IMR-90 (cell line): Measurements from ENCODE around the gene THPO. TPM values are rescaled to one million over a fixed set of nuclear protein-coding genes. Genes with fewer than 3 reads are reported as not detected.

Source experiments
- ATAC-seq: fragments of 200-7000 bp; cut with Tn5 transposase; 2 replicates; pipeline ENCODE4 v1.9.1; 2020; ENCODE audit warnings: low read depth, mild to moderate bottlenecking, moderate library complexity
- BruUV-seq: library from RNA; stranded (reverse); fragments of 400-500 nt; replicated peaks from 2 replicates; lab custom pipeline; 2021; lab: Mats Ljungman, UMichigan
- CTCF ChIA-PET: fragments of 300-600 bp; formaldehyde crosslinking; extraction: SDS; loops from one replicate; lab custom pipeline; 2021; ENCODE audit warnings: antibody characterized with exemption; lab: Yijun Ruan, JAX
- POLR2A ChIA-PET: fragments of 300-600 bp; sonication (Branson Sonifier 250); formaldehyde crosslinking; loops from one replicate; lab custom pipeline; 2022; ENCODE audit warnings: antibody characterized with exemption; ENCODE audit not compliant: unreplicated experiment; lab: Charles Lee
- DNase-seq: peaks from one replicate; pipeline ENCODE4 v3.0.0; 2013
- H2AFZ ChIP-seq: replicated peaks from 2 replicates; pipeline ENCODE3; 2013; ENCODE audit warnings: low read length, mild to moderate bottlenecking; ENCODE audit not compliant: poor library complexity
- H2AK5ac ChIP-seq: 2 replicates; pipeline ENCODE4 v1.6.1; 2013; ENCODE audit warnings: low read depth, low read length, inconsistent platforms
- H2AK9ac ChIP-seq: replicated peaks from 2 replicates; pipeline ENCODE3; 2013; ENCODE audit warnings: mild to moderate bottlenecking, low read depth, low read length, moderate library complexity; ENCODE audit not compliant: poor library complexity
- H2BK120ac ChIP-seq: 2 replicates; pipeline ENCODE4 v1.6.1; 2013; ENCODE audit warnings: low read depth, low read length, inconsistent platforms
- H2BK15ac ChIP-seq: 3 replicates; pipeline ENCODE4 v1.6.1; 2013; ENCODE audit warnings: low read depth, low read length, inconsistent platforms
- H2BK20ac ChIP-seq: 2 replicates; pipeline ENCODE4 v1.6.1; 2013; ENCODE audit warnings: low read depth, mild to moderate bottlenecking, inconsistent platforms, low read length, moderate library complexity
- H2BK5ac ChIP-seq: 2 replicates; pipeline ENCODE4 v1.6.1; 2013; ENCODE audit warnings: mild to moderate bottlenecking, low read depth, low read length, inconsistent platforms; ENCODE audit not compliant: poor library complexity, severe bottlenecking
- H3K14ac ChIP-seq: replicated peaks from 2 replicates; pipeline ENCODE4 v1.6.1; 2013; ENCODE audit warnings: low read depth, low read length, inconsistent platforms
- H3K18ac ChIP-seq: 2 replicates; pipeline ENCODE4 v1.6.1; 2013; ENCODE audit warnings: low read depth, low read length, control low read depth
- H3K23ac ChIP-seq: 2 replicates; pipeline ENCODE4 v1.6.1; 2013; ENCODE audit warnings: low read depth, low read length, inconsistent platforms
- H3K27ac ChIP-seq: 2 replicates; pipeline ENCODE4 v1.5.1; 2013; ENCODE audit warnings: mild to moderate bottlenecking, control low read depth, low read length; ENCODE audit not compliant: insufficient read depth
- H3K27me3 ChIP-seq: 2 replicates; pipeline ENCODE4 v1.6.1; 2013; ENCODE audit warnings: low read length; ENCODE audit not compliant: control insufficient read depth, insufficient read depth
- H3K36me3 ChIP-seq: 2 replicates; pipeline ENCODE4 v1.6.1; 2013; ENCODE audit warnings: low read length, mixed read lengths; ENCODE audit not compliant: control insufficient read depth, insufficient read depth
- H3K4ac ChIP-seq: 2 replicates; pipeline ENCODE4 v1.6.1; 2013; ENCODE audit warnings: low read depth, low read length, inconsistent platforms
- H3K4me1 ChIP-seq: 2 replicates; pipeline ENCODE4 v1.6.1; 2013; ENCODE audit warnings: low read length, mixed read lengths; ENCODE audit not compliant: control insufficient read depth, insufficient read depth
- H3K4me2 ChIP-seq: 2 replicates; pipeline ENCODE4 v1.6.1; 2013; ENCODE audit warnings: low read depth, mild to moderate bottlenecking, control low read depth, low read length, moderate library complexity
- H3K4me3 ChIP-seq: 2 replicates; pipeline ENCODE4 v1.5.1; 2013; ENCODE audit warnings: low read depth, mild to moderate bottlenecking, control low read depth, low read length, moderate library complexity; ENCODE audit not compliant: insufficient read depth
- H3K56ac ChIP-seq: 2 replicates; pipeline ENCODE4 v1.6.1; 2013; ENCODE audit warnings: low read length, inconsistent platforms; ENCODE audit not compliant: insufficient read depth; ENCODE audit errors: extremely low read depth
- H3K79me1 ChIP-seq, 2 experiments: 2 replicates each; pipeline ENCODE4 v1.6.1; 2013; ENCODE audit warnings: low read length in 2 of 2, inconsistent platforms in 1 of 2, low read depth in 1 of 2
- H3K9ac ChIP-seq: 2 replicates; pipeline ENCODE4 v1.6.1; 2013; ENCODE audit warnings: low read depth, low read length, control low read depth
- H3K9me1 ChIP-seq: 2 replicates; pipeline ENCODE4 v1.6.1; 2013; ENCODE audit warnings: low read length, inconsistent platforms; ENCODE audit not compliant: insufficient read depth
- H3K9me3 ChIP-seq: 2 replicates; pipeline ENCODE4 v1.6.1; 2013; ENCODE audit warnings: low read length; ENCODE audit not compliant: control insufficient read depth, insufficient read depth
- H4K20me1 ChIP-seq: 2 replicates; pipeline ENCODE4 v1.6.1; 2013; ENCODE audit warnings: low read length, inconsistent platforms; ENCODE audit not compliant: insufficient read depth
- H4K5ac ChIP-seq: 2 replicates; pipeline ENCODE4 v1.6.1; 2013; ENCODE audit warnings: mild to moderate bottlenecking, low read depth, low read length, control low read depth
- H4K8ac ChIP-seq, 2 experiments: 2 replicates each; pipeline ENCODE4 v1.6.1; 2013; ENCODE audit warnings: low read depth in 2 of 2, low read length in 2 of 2, control low read depth in 1 of 2, inconsistent platforms in 1 of 2
- H4K91ac ChIP-seq: 2 replicates; pipeline ENCODE4 v1.6.1; 2013; ENCODE audit warnings: low read depth, low read length, inconsistent platforms; ENCODE audit not compliant: insufficient read depth
- BHLHE40 ChIP-seq: fragments of 150-350 bp; IDR thresholded peaks from 2 replicates; pipeline ENCODE4 v1.6.1; 2016; ENCODE audit warnings: mild to moderate bottlenecking, low read depth, low read length
- CEBPB ChIP-seq: IDR thresholded peaks from 2 replicates; pipeline ENCODE4 v1.6.1; 2012; ENCODE audit warnings: low read depth, low read length, improper control_type of control experiment
- FOS ChIP-seq: fragments of 150-350 bp; IDR thresholded peaks from 2 replicates; pipeline ENCODE4 v1.6.1; 2016; ENCODE audit warnings: low read depth, low read length
- MAZ ChIP-seq: IDR thresholded peaks from 2 replicates; pipeline ENCODE4 v1.6.1; 2012; ENCODE audit warnings: low read depth, mild to moderate bottlenecking, low read length, improper control_type of control experiment, moderate library complexity, borderline replicate concordance
- NFE2L2 ChIP-seq: fragments of 150-350 bp; IDR thresholded peaks from 2 replicates; pipeline ENCODE4 v1.6.1; 2016; ENCODE audit warnings: low read depth, mild to moderate bottlenecking, low read length
- RAD21 ChIP-seq: IDR thresholded peaks from 2 replicates; pipeline ENCODE4 v1.6.1; 2012; ENCODE audit warnings: low read length, improper control_type of control experiment
- WGBS, 2 experiments: methylation state at CpG; one replicate each; pipeline versions ENCODE4 v1.1.5 to v1.1.7; 2013; ENCODE audit warnings: missing lambda C conversion rate in 2 of 2; ENCODE audit not compliant: insufficient read length in 1 of 2; ENCODE audit errors: extremely low coverage in 2 of 2; 5-methylcytosine and 5-hydroxymethylcytosine counted together
- dilution Hi-C: fragments of 300-500 bp; cut with HindIII; formaldehyde crosslinking; loops from one replicate; pipeline ENCODE4 v1.14.3; 2018; ENCODE audit warnings: low sequenced_read_pairs; ENCODE audit not compliant: unreplicated experiment
- in situ Hi-C: fragments of 300-500 bp; cut with MboI; formaldehyde crosslinking; loops from 3 replicates; pipeline ENCODE4 v1.14.3; 2019; ENCODE audit warnings: low sequenced_read_pairs, inconsistent platforms, mixed read lengths
- intact Hi-C: fragments of 100-400 bp; cut with micrococcal nuclease; formaldehyde crosslinking; loops from 2 replicates; pipeline ENCODE4 v1.10.0; 2022
- polyA plus RNA-seq, 3 experiments: library from polyadenylated mRNA; depleted of rRNA; stranded (reverse); fragments of >200 nt; gene quantifications; 2 replicates each; pipeline ENCODE4 v1.2.3, GENCODE V29; 2012; ENCODE audit warnings: low replicate concordance in 1 of 3
- total RNA-seq: library from RNA; depleted of rRNA; stranded (reverse); fragments of >200 nt; gene quantifications from 2 replicates; pipeline ENCODE4 v1.2.3, GENCODE V29; 2012
- TF ChIP-seq, protein P1 (sequence below): fragments of 150-350 bp; IDR thresholded peaks from 2 replicates; pipeline ENCODE4 v1.6.1; 2016; ENCODE audit warnings: low read depth, mild to moderate bottlenecking, low read length, moderate library complexity, borderline replicate concordance

Gene THPO
- total and polyA plus RNA-seq, 2 of the 4 experiments (the other 2 are of a cell fraction): not detected

DNA sequence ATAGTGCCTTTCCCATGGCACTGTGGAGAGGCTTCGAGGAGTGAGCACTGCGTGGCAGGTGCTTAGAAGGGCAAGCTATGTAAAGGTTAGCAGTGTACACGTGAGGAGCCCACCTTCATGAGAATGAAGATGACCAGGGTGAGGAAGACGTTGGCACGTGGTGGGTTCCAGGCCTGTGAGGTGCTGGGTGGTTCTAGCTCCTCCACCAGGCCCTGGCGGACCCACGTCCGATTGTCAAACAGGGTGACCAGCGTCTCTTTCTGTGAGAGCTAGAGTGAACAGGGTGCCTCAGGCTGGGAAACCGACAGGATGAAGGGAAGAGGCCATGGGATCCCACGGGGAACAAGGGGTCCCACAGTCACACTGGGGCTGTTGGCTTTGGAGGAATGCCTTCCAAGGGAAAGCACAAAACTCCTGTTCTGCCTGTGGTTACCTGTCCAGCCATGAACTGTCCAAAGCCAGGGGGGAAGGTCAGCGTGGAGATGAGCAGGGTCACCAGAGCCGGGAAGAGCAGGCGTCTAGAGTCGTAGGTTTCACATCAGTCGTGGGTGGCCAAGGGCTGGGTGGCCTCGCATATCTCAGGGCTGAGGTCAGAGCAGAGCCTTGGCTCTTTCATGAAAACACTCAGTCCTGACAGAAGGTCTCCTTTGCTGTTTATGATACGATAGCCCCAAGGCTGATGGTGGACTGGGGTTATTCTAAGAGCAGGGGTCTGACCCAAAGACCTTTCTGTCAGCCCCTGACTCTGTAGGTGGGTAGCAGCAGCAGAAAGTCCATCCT is 22.6 kb downstream of the THPO start:
- DNase-seq (no peak), ATAC-seq (peak; percentile 49)
- peaks cover under 1% of the 10 kb centered on the region; the same call in 1 of the 2 replicates for H3K4me1 ChIP-seq
- H3K23ac ChIP-seq: peak overlapping the region; percentile 57
- dilution Hi-C loops: loop anchor here (25.0 kb wide), 1 partner anchor 182 kb away; no protein-coding TSS in a partner anchor
- no peak overlapping the region for H2BK15ac ChIP-seq
- H3K36me3 ChIP-seq: peaks cover 22% of the 10 kb centered on the region
- no peaks in the 10 kb centered on the region for H3K9me3 ChIP-seq
- H3K4ac ChIP-seq: peak overlapping the region; percentile 35; the same call in 1 of the 2 replicates
- WGBS, 2 experiments: 67% methylated on average over 14 of the region's 18 CpGs; no CpG with 5 or more reads in 1 of the 2 experiments
- no peaks in the 10 kb centered on the region for H3K27me3 ChIP-seq
- H3K27ac ChIP-seq: no peak overlapping the region
- H3K4me3 ChIP-seq: no peak overlapping the region
- no peak overlapping the region for H3K4me2 ChIP-seq
- intact Hi-C loops: no loop called here
- peak overlapping the region; percentile 89 for H2AK9ac ChIP-seq
- peaks cover 14% of the 10 kb centered on the region; the same call in 1 of the 2 replicates for H3K9me1 ChIP-seq
- no peak overlapping the region for H3K9ac ChIP-seq
- no peak overlapping the region for H3K56ac ChIP-seq
- no peak overlapping the region for H4K5ac ChIP-seq
- H3K14ac ChIP-seq: no peak overlapping the region
- H2BK20ac ChIP-seq: no peak overlapping the region
- peaks cover 0 to 5% of the 10 kb centered on the region in 2 experiments; a peak in 2 of 4 replicates for H3K79me1 ChIP-seq
- H2BK120ac ChIP-seq: peak overlapping the region; percentile 8; the same call in 1 of the 2 replicates
- no peak for TF ChIP-seq BHLHE40
- TF ChIP-seq, protein P1, sequence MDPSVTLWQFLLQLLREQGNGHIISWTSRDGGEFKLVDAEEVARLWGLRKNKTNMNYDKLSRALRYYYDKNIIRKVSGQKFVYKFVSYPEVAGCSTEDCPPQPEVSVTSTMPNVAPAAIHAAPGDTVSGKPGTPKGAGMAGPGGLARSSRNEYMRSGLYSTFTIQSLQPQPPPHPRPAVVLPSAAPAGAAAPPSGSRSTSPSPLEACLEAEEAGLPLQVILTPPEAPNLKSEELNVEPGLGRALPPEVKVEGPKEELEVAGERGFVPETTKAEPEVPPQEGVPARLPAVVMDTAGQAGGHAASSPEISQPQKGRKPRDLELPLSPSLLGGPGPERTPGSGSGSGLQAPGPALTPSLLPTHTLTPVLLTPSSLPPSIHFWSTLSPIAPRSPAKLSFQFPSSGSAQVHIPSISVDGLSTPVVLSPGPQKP: no peak
- no peak for TF ChIP-seq MAZ
- no peak for TF ChIP-seq CEBPB
- no peak for TF ChIP-seq FOS
- no peak for TF ChIP-seq NFE2L2
- no peak for TF ChIP-seq RAD21
- H4K8ac ChIP-seq: no peak overlapping the region
- H2BK5ac ChIP-seq: no peak overlapping the region
- H2AFZ ChIP-seq: peak overlapping the region; percentile 49
- ChIA-PET POLR2A (no interaction called here), CTCF (interaction anchor here (0.6 kb wide), 1 partner anchor 66 kb away, joined by 3 read pairs; no protein-coding TSS in a partner anchor)
- in situ Hi-C loops: no loop called here
- no peak overlapping the region for H2AK5ac ChIP-seq
- no peak overlapping the region for H4K91ac ChIP-seq
- peaks cover 4% of the 10 kb centered on the region; the same call in 1 of the 2 replicates for H4K20me1 ChIP-seq
- no peak overlapping the region for H3K18ac ChIP-seq
- no TSS peak for BruUV-seq
